22Rv1 (cell line): Measurements from ENCODE around the gene CUX1.
"Not testable (repeated sequence)": the region's sequence is repeated elsewhere in the genome, so short reads cannot be mapped to it uniquely, and the experiment has no call there.

Source experiments
- H3K27ac ChIP-seq: fragments of 450-650 bp; 2 replicates; pipeline ENCODE4 v1.5.1; 2017
- CTCF ChIP-seq: fragments of 450-650 bp; IDR thresholded peaks from 2 replicates; pipeline ENCODE4 v1.5.1; 2017; ENCODE audit warnings: mild to moderate bottlenecking
- ZFX ChIP-seq: fragments of 450-650 bp; IDR thresholded peaks from 2 replicates; pipeline ENCODE4 v1.6.1; 2017; ENCODE audit warnings: antibody characterized with exemption, borderline replicate concordance

CUX1 gene

DNA sequence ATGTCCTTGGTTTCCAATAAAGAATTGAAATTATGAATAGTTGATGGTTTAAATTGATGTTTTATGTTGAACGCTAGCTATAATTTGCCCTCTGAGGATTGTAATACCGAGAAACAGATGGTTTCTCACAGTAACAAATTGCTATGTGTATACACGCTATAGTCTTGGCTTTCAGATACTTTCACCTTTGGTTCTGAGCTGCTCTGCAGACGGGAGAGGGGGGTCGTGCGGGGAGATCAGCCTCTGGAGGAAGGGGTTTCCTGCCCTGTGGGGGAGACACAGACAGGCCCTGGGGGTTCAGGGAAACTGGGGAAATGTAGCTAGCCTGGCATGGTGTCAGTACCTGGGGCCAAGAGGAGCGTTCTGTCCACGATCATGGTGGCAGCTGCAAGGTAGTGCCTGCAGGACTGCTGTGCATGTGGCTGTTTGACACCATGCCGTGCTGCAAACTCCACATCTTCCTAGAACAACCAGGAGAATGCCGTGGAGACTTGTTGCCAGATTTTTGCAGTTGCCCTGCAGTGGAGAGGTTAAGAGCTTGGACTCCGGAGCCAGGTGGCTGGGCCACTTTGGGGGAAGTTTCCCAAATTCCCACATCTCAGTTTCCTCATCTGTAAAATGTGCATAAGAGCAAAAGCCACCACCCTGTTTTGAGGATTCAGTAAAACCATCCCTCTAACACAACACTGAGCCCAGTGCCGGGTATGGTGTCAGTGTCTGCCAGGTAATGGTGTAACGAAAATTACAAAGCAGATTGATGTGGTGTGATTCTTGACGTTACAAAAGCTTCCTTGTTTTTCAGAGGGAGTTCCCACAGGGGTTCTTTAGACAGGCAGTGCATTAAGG lies 167.9 kb downstream of the CUX1 start:
- TF ChIP-seq CTCF: no peak
- no peak for TF ChIP-seq ZFX
- H3K27ac ChIP-seq: no peak overlapping the region

- no peak for TF ChIP-seq ZFX
- no peak for TF ChIP-seq CTCF
- no peak overlapping the region for H3K27ac ChIP-seq
Measured at GRCh38 chr7:101985903-101986734, 168.7 kb downstream of the CUX1 start.

GRCh38 chr7:101987494-101987893 lies 170.1 kb downstream of the CUX1 start:
- no peak overlapping the region for H3K27ac ChIP-seq

DNA sequence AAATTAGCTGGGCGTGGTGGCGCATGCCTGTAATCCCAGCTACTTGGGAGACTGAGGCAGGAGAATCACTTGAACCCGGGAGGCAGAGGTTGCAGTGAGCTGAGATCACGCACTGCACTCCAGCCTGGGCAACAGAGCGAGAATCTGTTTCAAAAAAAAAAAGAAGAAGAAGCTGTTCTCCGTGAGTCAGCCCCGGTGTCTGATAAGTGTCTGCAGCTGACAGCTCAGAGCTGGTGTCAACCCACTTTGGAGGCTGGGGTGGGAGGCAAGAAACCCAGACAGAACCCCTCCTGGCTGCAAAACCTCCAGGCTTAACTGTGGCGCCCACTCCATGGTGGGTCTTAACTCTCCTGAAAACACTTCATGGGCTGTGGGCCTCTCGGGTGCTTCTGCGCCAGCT lies 170.6 kb downstream of the CUX1 start:
- H3K27ac ChIP-seq: not testable (repeated sequence)

More at GRCh38 chr7:101987494-101987893, 170.1 kb downstream of the CUX1 start:
- TF ChIP-seq CTCF (no peak), ZFX (no peak)

GRCh38 chr7:101988513-101988912 lies 171.1 kb downstream of the CUX1 start:
- H3K27ac ChIP-seq: no peak overlapping the region

GRCh38 chr7:101989101-101989500 lies 171.7 kb downstream of the CUX1 start:
- TF ChIP-seq ZFX (no peak), CTCF (no peak)
- H3K27ac ChIP-seq: no peak overlapping the region

More at GRCh38 chr7:101988513-101988912, 171.1 kb downstream of the CUX1 start:
- TF ChIP-seq ZFX (no peak), CTCF (no peak)

GRCh38 chr7:101990811-101991418 lies 173.5 kb downstream of the CUX1 start:
- no peak overlapping the region for H3K27ac ChIP-seq
- TF ChIP-seq ZFX: no peak
- no peak for TF ChIP-seq CTCF
